ENCODE data around the gene GPR45.

The GPR45 gene

GRCh38 chr2:105254531-105255210 is 13.1 kb downstream of the GPR45 start:
- DNase-seq (ENCODE audit: low read depth): no peak

GRCh38 chr2:105255979-105256378 is 14.4 kb downstream of the GPR45 start:
- DNase-seq (ENCODE audit: low read depth): no peak

GRCh38 chr2:105256431-105257047 is 15.0 kb downstream of the GPR45 start:
- no peak for DNase-seq (ENCODE audit: low read depth)

GRCh38 chr2:105257981-105258380 is 16.4 kb downstream of the GPR45 start:
- no peak for DNase-seq (ENCODE audit: low read depth)

GRCh38 chr2:105258835-105259350 is 17.4 kb downstream of the GPR45 start:
- no peak for DNase-seq (ENCODE audit: low read depth)

- DNase-seq (ENCODE audit: low read depth): peak; percentile 75
These were observed 19.5 kb downstream of the GPR45 start for GRCh38 chr2:105261061-105261460.

GRCh38 chr2:105262651-105263091 is 21.1 kb downstream of the GPR45 start:
- DNase-seq (ENCODE audit: low read depth): no peak

- no peak for DNase-seq (ENCODE audit: low read depth)
These were observed 27.9 kb downstream of the GPR45 start for GRCh38 chr2:105269426-105269825.

- no peak for DNase-seq (ENCODE audit: low read depth)
These were observed 30.0 kb downstream of the GPR45 start for GRCh38 chr2:105271393-105272045.

- DNase-seq (ENCODE audit: low read depth): no peak
These were observed 30.6 kb downstream of the GPR45 start for GRCh38 chr2:105272176-105272575.

- DNase-seq (ENCODE audit: low read depth): no peak
These were observed 32.5 kb downstream of the GPR45 start for GRCh38 chr2:105274046-105274445.

GRCh38 chr2:105278654-105279053 is 37.1 kb downstream of the GPR45 start:
- DNase-seq (ENCODE audit: low read depth): no peak

GRCh38 chr2:105279126-105279525 is 37.6 kb downstream of the GPR45 start:
- DNase-seq (ENCODE audit: low read depth): no peak

- DNase-seq (ENCODE audit: low read depth): no peak
These were observed 38.7 kb downstream of the GPR45 start for GRCh38 chr2:105280281-105280680.

GRCh38 chr2:105283532-105283931 is 42.0 kb downstream of the GPR45 start:
- no peak for DNase-seq (ENCODE audit: low read depth)

- no peak for DNase-seq (ENCODE audit: low read depth)
These were observed 46.1 kb downstream of the GPR45 start for GRCh38 chr2:105287692-105288091.

GRCh38 chr2:105288133-105288532 is 46.6 kb downstream of the GPR45 start:
- DNase-seq (ENCODE audit: low read depth): no peak

GRCh38 chr2:105290981-105291660 is 49.6 kb downstream of the GPR45 start:
- DNase-seq (ENCODE audit: low read depth): no peak

GRCh38 chr2:105291981-105292380 is 50.4 kb downstream of the GPR45 start:
- no peak for DNase-seq (ENCODE audit: low read depth)
